Posterior cingulate gyrus (tissue), 11 donors: ENCODE data around the gene COL5A1.
A peak's percentile ranks its signal among the peaks of the same experiment; 100 is the strongest.

Source experiments
- DNase-seq, 10 donors: peaks; one replicate each; pipeline versions ENCODE4 v3.0.0 to v3.0.0-alpha.2; 2020 to 2021; ENCODE audit warnings: mixed read lengths in 3 of 10
- intact Hi-C: fragments of 100-400 bp; cut with DNase I; formaldehyde crosslinking; loops from one replicate; pipeline ENCODE4 v1.15.1; 2023

Gene COL5A1

DNA sequence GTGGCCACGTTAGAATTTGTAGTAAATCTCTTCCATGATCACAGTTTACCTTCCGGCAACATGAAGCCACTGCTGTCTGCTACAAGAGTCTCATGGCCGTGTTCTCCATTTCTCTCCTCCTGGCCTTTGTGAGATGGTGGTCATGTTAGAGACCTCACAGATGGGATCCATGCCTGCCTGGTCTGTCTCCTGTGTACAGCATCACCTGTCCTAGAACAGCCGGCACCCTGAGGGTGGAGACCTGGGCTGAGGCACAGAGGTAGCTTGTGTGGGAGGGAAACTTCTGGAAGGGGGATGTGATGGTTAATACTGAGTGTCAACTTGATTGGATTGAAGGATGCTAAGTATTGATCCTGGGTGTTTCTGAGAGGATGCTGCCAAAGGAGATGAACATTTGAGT lies 235.9 kb downstream of the COL5A1 start:
- no peak for DNase-seq
- intact Hi-C loops, result no loop called here

DNA sequence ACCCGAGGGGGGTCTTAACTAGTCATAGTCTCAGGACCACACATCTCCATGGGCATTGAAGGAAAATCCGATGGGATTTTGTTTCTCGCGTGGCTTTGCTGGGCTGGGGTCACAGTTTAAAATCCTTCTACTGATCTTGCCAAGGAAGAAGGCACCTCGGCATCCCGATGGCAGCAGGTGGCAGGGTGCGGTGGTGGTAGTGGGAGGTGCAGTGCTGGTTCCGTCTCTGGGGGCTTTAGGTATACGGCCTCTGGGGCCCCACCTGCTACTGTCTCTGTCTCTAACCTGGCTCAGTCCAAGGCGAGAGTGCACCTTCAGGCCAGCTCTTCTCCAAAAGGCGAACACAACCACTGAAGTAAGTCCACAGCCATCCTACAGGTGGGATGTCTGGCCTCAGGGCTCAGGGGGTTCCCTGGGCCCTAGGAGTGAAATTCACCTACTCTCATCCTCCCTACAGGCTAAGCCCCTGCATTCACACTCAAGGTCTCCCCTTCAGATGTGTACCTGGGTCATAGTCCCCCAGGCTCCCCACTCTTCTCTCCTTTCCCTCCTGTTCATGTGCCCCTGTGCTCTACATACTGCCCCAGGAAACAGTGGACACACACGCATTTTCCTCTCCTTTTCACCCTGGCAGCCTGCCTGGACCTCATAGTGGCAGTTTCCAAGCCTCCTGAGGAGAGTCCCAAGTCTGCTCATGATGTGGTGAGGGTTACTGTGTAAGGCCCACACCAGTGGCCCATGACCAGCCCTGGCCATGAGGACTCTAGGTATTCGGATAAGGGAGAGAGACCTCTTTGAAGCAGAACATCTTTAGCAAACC lies 238.3 kb downstream of the COL5A1 start:
- DNase-seq, result no peak
- intact Hi-C loops, result no loop called here

DNA sequence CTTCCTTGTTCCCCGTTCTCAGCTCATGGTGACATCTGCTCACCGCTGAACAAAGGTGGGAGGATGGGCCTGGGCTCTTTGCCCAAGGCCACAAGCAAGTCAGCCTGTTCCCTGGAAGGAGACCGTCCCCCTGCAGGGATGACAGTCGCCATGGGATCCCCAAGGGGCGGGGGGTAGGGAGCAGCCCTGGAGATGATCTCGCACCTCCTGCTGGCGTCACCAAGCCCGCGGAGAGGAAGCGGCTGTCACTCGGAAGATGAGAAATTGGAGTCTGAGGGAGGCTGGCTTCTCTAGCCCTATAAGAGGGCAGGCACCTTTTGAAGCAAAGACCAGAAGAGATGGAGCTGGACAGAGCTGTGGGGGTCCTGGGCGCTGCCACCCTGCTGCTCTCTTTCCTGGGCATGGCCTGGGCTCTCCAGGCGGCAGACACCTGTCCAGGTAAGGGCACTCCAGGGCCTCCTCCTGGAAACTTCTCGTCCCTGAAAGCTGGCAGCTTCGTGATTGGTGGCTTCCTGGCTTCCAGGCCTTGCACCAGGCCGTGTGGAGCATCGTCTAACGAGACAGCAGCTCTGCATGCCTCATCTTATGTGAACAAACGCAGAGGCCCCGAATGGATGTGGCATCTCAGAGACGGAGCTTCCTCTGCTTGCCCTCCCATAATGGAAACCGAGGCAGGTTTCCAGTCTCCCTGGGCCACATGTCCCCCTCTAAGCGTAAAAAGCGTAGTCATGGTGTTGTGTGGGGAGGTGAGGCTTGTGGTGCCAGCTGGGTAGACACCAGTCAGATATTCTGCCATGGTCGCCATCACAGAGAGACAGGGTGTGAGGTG lies 239.1 kb downstream of the COL5A1 start, which contains the start of gene FCN2:
TSS of gene FCN2 (plus strand) at position 327 of the 829 bp plus-strand sequence. CDS start at position 339, 12 bp downstream.
- no peak for DNase-seq
- intact Hi-C loops, result no loop called here

DNA sequence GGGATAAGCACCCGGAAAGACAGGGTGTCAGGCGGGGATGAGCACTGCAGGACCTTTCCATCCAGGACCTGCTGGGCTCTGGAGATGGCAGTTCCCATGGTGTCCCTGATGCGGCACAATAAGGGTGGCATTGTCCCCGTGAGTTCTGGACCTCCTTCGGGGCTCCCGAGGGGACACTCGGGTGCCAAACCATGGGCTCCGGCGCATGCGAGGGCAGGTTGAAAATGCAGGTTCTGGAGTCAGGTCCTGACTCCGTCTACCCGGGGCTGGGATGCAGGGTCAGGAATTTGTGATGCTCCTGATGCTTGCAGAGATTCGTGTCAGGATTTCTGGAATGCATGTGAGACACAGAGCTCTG lies 239.7 kb downstream of the COL5A1 start:
- no peak for DNase-seq
- intact Hi-C loops, result no loop called here

DNA sequence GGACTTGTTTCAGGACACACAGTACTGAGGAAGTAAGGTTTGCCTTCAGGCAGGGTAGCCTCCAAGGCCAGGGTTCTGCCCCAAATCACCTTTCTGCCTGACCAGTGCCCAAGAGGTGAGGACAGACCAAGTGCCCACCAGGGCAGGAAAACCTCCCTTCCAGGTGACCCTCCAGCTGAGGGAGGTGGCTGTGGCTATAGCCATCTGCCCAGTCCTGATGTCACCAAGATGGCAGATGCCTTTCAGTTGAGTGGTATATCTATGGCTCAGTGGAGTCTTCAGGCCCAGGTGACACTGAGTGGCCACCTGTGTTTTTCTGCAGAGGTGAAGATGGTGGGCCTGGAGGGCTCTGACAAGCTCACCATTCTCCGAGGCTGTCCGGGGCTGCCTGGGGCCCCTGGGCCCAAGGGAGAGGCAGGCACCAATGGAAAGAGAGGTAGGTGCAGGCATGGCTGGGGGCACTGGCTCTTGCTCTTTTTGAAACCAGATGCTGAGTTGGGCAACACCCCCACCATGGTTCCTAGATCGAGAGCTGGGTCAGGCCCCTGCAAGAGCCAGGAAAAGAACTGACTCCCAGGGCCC lies 240.7 kb downstream of the COL5A1 start:
- DNase-seq, result no peak
- intact Hi-C loops, result no loop called here

DNA sequence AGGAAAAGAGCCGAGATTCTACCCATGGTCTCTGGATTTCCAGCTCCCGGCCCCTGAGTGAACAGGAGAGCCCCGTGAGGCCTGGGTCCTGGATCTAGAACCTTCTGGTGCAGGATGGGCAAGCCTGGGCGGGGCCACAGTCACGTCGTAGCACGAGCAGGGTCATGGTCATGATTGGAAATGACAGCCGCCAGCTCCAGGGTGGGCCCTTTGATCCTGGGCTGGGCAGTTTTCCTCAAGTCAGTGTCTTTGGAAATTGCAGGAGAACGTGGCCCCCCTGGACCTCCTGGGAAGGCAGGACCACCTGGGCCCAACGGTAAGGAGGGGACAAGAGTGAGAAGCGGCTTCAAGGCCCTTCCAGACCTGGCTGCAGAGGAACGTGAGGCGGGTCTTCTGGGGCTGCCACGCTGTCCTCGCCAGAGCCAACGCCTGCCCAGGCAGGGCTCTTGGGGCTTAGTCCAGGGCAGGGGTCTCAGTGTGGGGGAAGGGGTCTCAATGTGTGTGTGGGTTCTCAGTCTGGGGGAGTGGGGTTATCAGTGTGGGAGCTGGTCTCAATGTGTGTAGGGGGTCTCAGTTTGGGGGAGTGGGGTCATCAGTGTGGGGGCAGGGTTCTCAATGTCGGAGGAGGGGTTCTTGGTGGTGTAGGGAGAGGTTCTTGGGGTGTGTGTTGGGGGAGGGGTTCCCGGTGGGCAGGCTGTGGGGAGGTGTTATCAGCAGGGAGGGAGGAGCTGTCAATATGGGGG lies 241.6 kb downstream of the COL5A1 start:
- intact Hi-C loops, result no loop called here
- no peak for DNase-seq

DNA sequence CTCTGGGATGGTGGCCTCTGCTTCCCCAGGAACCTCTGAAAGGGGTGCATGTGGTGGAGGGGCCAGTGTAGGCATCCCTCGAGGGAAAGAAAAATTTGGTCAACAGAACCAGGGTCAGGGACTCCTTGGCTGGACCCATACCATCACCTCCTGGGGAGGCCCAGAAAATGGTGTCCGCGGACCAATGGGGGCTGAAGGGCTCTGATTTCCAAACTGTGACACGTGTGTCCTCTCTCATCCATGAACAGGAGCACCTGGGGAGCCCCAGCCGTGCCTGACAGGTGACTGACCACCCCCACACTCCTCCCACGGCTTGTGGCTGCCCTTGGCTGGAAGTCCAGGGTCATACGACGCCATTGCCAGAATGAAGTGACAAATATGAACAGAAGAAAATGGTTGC lies 242.9 kb downstream of the COL5A1 start:
- intact Hi-C loops, result no loop called here
- DNase-seq, result no peak

DNA sequence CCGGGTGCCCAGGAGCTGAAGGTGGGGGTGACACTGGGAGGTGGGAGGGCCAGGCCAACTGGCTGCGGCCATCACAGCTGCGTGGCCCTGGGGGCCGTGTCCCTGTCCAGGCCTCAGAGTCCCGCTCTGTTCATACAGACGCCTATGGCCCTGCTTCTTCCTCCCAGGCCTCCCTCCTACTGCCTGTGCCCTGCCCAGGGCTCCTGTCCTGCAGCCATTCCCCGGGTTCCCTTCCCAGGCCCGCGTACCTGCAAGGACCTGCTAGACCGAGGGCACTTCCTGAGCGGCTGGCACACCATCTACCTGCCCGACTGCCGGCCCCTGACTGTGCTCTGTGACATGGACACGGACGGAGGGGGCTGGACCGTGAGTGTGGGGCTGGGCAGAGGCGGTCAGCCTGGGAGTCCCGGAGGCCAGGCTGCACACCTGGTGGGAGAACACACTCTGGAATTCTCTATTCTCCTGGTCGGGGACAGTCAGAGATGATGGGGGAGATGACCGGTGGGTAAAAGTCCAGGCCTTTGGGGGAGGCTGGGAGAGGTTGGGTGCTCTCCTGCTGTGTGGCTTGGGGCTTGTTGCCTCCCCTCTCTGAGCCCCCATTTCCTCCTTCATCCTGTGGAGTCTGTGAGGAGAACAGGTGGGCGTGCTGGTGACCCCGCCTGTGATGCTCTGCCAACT lies 243.5 kb downstream of the COL5A1 start:
- intact Hi-C loops, result no loop called here
- DNase-seq, result peak in 1 of 10 donors; percentile 73

DNA sequence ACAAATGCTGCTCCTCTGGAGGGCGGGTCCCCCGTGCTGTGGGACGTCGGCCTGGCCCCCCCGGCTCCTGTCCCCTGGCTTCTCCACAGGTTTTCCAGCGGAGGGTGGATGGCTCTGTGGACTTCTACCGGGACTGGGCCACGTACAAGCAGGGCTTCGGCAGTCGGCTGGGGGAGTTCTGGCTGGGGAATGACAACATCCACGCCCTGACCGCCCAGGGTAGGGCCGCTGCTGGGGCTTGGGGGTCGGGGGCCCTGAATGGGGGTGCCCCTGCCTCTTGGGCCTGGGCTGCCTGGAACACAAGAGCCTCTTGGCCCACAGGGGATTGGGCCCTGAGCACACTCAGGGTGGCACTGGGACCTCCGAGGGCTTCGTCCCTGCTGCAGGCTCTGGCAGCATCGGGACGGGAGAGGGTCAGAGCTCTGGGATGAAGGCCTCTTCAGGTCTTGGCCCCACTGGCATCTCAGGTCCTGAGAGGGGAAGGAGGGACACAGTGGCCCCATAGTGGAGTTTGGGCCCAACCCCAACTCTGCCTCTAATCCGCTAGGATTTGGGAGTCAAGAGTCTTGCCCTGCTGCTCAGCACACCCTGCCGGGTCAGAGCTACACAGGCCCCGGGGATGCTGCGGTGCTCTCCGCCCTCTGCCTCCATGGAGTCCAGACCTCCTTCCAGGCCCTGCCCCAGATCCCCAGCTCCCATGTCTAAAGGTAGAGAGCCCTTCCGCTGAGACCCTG lies 244.2 kb downstream of the COL5A1 start:
- intact Hi-C loops, result no loop called here
- DNase-seq, result peak in 2 of 10 donors; percentile 44 to 76

DNA sequence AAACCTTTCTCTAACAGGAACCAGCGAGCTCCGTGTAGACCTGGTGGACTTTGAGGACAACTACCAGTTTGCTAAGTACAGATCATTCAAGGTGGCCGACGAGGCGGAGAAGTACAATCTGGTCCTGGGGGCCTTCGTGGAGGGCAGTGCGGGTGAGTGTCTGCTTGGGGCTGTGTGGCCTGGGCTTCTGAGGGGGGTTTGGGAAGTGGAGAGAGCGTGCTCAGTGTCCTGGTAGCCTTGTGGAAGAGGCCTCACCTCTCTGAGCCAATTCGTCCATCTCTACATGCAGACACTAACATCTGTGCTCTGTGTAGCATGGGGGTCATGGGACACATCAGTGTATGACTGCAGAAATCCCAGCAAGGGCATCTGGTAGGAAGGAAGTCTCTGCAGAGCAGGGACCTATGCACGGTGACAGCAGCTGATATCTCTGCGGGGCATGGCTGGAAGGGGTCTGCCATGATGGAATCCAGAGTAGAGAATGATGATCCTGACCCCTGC lies 244.9 kb downstream of the COL5A1 start:
- peak in 1 of 10 donors; percentile 56 for DNase-seq
- intact Hi-C loops, result no loop called here

DNA sequence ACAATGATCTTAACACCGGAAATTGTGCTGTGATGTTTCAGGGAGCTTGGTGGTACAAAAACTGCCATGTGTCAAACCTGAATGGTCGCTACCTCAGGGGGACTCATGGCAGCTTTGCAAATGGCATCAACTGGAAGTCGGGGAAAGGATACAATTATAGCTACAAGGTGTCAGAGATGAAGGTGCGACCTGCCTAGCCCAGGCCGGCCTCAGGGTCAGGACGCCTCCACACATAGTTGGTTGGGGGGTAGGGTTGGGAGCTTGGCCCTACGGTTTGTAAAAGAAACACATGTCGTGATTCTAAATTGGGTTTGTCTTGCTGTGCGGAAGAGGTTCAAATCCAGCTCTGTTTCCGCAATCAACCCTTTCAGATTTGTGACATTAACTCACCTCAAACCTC lies 245.6 kb downstream of the COL5A1 start:
- peak in 1 of 10 donors; percentile 15 for DNase-seq
- intact Hi-C loops, result no loop called here

DNA sequence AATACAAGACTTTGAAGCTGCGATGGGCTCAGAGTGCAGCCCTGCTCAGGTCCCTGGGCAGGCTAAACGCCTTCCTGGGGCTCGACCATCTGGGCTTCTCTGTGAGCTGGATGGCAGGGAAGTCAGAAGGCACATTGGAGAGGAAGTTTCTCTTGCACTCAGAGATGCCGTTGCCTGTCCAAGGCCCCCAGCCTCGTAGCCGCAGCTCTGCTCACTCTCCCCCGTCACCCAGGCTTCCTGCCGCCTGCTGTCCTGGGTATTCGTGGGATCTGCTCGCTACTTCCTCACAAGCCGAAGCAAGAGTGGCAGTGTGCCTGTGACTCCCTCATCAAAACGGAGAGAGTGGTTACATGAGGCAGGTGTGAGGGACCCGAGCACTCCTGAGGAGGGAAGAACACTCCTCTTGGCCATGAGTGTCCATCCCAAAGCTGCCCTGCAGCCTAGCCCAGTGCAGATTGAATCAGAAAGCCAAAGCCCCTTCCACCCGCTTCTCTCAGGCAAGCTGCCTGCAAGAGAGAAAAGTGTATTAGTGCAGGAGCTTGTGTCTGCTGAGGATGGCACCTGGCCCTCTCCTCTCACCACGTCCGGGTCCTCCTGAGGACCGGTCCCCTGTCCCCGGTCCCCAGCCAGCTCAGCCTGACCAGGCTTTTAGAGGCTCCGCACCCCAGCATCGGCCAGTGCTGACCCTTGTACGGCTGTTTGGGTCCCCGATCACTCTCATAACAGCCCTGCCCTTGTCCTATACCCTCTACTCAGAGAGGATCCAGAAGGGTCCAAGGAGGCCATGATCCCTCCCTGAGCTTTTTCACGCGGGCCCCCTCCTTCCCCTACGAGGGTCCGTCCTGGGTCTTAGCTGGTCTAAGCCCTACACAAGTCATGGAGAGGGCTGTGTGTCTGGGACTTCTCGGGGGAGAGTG lies 246.3 kb downstream of the COL5A1 start:
- intact Hi-C loops, result no loop called here
- DNase-seq, result no peak

DNA sequence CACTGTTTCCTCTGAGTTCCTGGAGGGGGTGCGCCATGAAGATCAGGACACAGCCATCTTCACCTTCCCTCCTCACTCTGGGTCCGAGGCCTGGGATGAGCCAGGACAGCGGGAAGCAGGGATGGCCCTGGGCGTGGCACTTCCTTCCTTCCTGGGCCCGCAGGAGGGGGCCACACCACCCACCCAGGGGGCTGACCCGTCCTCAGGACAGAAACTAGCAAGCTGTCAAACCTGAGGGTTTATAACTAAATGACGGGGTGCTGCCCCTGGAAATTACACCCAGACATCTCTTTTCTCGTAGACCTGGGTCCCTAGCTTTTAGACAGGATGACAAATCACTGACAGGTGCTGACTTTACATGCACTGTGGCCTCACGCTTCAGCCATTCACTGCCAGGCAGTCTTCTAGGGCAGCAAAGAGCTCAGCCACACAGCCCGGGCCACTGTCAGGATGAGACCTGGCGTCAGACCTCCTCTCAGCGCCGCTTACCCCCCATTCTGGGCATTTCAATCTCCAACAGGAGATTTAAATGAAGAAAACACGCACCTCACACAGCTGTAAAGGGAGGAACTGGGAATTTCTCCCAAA lies 247.1 kb downstream of the COL5A1 start:
- intact Hi-C loops, result no loop called here
- DNase-seq, result no peak

DNA sequence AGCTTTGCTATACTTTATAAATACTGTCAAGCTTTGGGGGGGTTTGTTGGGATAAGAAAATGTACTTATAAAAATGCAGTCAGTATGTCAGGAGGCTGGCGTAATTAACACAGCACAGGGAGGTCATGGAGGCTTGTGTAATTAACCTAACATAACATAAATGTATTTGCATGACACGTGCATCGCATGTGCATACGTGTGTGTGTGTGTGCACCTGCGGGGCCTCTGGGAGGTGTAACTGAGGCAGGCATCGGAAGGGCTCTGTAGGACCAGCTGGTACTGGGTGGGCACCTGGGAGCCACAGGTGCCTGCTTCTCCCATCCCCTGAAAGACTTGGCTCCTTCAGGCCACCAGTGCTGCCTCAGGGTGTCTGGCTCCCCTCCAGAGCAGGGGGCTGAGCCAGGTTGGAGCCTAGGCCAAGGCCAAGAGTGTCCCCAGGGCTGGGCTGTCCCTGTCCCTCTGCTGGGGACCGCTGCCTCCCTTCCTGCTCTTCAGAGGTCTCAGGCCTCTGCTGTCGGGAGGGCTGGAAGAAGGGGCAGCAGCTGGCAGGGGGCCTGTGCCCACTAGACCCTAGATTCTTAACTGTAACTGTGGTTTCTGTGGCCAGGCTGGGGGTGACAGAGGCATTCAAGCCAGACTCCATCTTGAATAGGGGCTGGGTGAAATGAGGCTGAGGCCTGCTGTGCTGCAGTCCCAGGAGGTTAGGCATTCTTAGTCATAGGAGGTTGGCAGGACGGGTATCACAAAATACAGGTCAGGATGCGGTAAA lies 248.0 kb downstream of the COL5A1 start:
- intact Hi-C loops, result no loop called here

DNA sequence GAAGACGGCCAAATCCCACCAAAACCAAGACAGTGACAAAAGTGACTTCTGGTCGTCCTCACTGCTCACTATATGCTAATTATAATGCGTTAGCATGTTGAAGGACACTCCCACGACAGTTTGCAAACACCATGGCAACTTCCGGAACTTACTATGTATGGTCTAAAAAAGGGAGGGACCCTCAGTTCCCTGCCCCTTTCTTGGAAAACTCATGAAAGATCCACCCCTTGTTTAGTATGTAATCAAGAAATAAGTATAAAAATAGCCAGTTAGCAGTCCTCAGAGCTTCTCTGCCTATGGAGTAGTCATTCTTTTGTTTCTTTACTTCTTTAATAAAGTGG lies 248.5 kb downstream of the COL5A1 start:
- no peak for DNase-seq
- intact Hi-C loops, result no loop called here

More for the DNA sequence above, 248.0 kb downstream of the COL5A1 start:
- DNase-seq, result no peak

DNA sequence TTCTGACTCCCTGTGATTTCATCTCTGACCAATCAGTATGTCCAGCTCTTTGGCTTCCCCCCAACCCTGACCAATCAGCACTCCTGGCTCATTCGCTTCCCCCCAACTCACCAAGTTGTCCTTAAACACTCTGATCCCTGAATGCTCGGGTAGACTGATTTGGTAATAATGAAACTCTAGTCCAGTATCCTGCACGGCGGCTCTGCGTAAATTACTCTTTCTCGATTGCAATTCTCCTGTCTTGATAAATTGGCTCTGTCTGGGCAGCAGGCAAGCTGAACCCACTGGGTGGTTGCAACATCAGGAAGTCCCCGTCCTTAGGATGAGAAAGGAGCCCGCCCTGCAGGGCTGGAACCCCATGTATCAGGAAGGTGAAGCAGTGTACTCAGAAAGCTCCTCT lies 249.4 kb downstream of the COL5A1 start:
- intact Hi-C loops, result no loop called here
- DNase-seq, result no peak

DNA sequence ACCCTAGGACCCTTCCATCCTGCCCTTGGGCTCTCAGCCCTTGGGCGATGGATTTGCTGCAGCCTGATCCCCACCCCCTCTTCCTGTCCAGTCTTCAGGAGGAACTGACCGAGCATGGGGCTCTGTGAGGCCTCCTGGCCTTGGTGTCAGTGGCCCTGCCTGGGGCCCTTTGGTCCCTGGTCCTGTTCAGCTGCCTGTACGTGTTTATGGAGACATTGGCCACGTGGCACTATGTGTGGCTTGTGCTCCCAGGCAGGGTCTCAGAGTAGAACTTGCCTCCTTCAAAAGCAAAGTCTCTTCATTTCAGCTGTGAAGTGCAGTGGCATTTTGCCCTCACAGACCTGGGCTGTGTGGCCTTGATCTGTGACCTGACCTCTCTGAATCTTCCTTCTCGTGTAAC lies 250.1 kb downstream of the COL5A1 start:
- DNase-seq, result peak in 1 of 10 donors; percentile 3
- intact Hi-C loops, result no loop called here
